ENCODE results near the gene CNGA4. TPM values are rescaled to one million over a fixed set of nuclear protein-coding genes. Genes with fewer than 3 reads are reported as not detected.
A peak's percentile ranks its signal among the peaks of the same experiment; 100 is the strongest.
"Not testable (repeated sequence)": the region's sequence is repeated elsewhere in the genome, so short reads cannot be mapped to it uniquely, and the experiment has no call there.

CNGA4 gene
- total RNA-seq, 1 donor from 2014 or later = 3.8 TPM

DNA sequence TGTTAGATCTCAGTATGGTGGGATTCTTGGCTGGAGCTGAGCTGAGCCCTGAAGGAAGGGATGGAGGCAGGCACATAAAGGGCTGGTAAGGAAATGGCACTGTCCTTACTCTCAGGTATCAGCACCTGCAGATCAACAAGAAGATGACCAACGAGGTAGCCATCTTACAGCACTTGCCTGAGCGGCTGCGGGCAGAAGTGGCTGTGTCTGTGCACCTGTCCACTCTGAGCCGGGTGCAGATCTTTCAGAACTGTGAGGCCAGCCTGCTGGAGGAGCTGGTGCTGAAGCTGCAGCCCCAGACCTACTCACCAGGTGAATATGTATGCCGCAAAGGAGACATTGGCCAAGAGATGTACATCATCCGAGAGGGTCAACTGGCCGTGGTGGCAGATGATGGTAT is 2.4 kb downstream of the CNGA4 start:
- Histone ChIP-seq H3K4me3 (no peak overlapping the region), H3K36me3 (no peaks in the 10 kb centered on the region), H3K27me3 (ENCODE audit: low read depth) (no peaks in the 10 kb centered on the region), H3K4me1 (no peaks in the 10 kb centered on the region), H3K27ac (no peak overlapping the region), H3K9me3 (no peaks in the 10 kb centered on the region)
- ATAC-seq (no peak), DNase-seq (no peak)
- intact Hi-C loops (cut with DNase I) = no loop called here
- TF ChIP-seq, protein P1, sequence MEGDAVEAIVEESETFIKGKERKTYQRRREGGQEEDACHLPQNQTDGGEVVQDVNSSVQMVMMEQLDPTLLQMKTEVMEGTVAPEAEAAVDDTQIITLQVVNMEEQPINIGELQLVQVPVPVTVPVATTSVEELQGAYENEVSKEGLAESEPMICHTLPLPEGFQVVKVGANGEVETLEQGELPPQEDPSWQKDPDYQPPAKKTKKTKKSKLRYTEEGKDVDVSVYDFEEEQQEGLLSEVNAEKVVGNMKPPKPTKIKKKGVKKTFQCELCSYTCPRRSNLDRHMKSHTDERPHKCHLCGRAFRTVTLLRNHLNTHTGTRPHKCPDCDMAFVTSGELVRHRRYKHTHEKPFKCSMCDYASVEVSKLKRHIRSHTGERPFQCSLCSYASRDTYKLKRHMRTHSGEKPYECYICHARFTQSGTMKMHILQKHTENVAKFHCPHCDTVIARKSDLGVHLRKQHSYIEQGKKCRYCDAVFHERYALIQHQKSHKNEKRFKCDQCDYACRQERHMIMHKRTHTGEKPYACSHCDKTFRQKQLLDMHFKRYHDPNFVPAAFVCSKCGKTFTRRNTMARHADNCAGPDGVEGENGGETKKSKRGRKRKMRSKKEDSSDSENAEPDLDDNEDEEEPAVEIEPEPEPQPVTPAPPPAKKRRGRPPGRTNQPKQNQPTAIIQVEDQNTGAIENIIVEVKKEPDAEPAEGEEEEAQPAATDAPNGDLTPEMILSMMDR (IDR thresholded peaks at IDR 0.05) = no peak

DNA sequence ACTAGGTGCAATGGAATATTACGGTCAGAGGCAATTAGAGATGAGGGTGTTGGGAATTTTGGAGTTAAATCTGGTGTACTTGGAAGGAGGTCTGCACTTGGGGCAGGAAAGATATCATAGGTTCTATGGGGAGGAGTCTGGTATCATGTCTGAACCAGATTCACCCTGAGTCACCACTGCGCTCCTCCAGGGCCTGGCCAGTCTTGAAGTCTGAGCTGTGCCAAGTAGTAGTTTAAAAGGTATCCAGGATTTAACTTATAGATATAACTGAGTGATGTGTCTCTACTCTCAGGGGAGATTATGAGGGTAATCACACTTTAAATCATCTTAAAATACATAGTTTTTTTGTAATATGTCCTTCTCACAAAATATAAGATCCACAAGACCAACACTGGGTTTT is 6.6 kb downstream of the CNGA4 start:
- no peak for DNase-seq
- H3K27ac ChIP-seq = no peak overlapping the region
- ATAC-seq = no peak
- H3K27me3 ChIP-seq (ENCODE audit: low read depth) = no peaks in the 10 kb centered on the region
- no peaks in the 10 kb centered on the region for H3K9me3 ChIP-seq
- no peaks in the 10 kb centered on the region for H3K36me3 ChIP-seq
- intact Hi-C loops (cut with DNase I) = no loop called here
- no peak overlapping the region for H3K4me3 ChIP-seq
- TF ChIP-seq, protein P1 (IDR thresholded peaks at IDR 0.05) = no peak
- no peaks in the 10 kb centered on the region for H3K4me1 ChIP-seq

DNA sequence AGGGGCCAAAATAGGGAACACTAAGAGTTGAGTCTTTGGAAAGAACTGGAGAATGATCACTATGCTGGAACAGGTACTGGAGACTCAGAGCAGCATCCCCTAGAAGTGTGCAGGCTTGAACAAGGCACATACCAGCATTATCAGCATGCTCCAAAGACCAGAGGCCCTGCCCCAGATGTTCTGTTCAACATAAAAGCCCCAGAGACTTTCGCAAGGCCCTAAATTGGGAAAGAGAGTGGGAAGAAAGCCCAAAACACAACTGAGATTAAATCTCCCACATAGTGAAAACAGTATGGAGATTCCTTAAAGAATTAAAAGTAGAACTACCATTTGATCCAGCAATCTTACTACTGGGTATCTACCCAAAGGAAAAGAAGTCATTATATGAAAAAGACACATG is 9.4 kb downstream of the CNGA4 start:
- H3K4me1 ChIP-seq = peaks cover 7% of the 10 kb centered on the region
- no peak for DNase-seq
- intact Hi-C loops (cut with DNase I) = no loop called here
- H3K4me3 ChIP-seq = no peak overlapping the region
- H3K9me3 ChIP-seq = no peaks in the 10 kb centered on the region
- TF ChIP-seq, protein P1 (IDR thresholded peaks at IDR 0.05) = no peak
- ATAC-seq = no peak
- no peaks in the 10 kb centered on the region for H3K36me3 ChIP-seq
- no peak overlapping the region for H3K27ac ChIP-seq
- no peaks in the 10 kb centered on the region for H3K27me3 ChIP-seq (ENCODE audit: low read depth)

DNA sequence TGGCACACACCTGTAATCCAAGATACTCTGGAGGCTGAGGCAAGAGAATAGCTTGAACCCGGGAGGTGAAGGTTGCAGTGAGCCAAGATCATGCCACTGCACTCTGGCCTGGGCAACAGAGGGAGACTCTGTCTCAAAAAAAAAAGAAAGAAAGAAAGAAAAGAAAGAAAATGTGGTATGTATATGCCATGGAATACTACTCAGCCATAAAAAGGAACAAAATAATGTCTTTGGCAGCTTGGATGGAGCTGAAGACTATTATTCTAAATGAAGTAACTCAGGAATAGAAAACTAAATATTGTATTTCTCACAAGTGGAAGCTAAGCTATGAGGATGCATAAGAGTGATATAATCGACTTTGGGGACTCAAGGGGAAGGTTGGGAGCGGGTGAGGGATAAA is 10.0 kb downstream of the CNGA4 start:
- H3K36me3 ChIP-seq; intact Hi-C loops (cut with DNase I); ATAC-seq; H3K4me1 ChIP-seq; H3K27me3 ChIP-seq (ENCODE audit: low read depth); H3K9me3 ChIP-seq; H3K4me3 ChIP-seq; H3K27ac ChIP-seq; DNase-seq: not testable (repeated sequence)

DNA sequence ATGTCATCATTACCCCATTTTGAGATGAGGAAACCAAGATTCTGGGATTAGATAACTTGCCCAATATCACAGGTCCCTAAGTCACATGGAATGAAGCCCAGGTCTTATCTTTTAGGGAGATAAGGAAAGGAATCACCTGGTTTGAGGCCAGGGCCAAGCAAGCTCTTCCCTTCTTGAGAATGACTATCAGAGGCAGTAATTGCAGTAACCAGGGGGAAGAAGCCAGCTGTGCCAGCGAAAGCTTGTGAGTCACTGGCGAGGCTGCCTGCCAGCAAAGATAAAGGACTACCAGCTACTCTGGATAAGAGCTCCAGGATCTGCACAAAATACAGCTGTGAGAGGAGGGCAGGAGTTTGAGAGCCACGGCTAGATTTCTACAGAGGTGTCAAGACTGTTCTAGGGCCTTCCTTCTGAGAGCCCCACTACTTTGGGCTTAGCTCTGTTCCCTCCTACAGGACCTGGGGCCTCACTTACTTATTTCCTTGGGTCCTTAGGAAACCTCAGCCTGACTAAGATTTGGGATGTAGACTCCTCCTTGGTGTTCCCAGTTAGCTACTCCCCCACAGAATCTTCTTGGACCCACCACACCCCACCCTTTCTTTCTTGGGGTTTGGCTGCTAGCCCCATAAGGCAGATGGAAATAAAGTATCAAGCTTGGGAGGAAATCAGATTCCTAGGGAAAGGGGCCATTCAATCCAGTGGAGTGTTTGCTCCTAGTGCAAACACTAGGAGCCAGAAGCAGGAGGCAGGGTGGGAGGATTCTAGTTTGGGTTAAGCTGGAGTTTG is 11.1 kb downstream of the CNGA4 start:
- H3K4me1 ChIP-seq = peaks cover 7% of the 10 kb centered on the region
- H3K4me3 ChIP-seq = no peak overlapping the region
- ATAC-seq = peak; percentile 35 to 41
- H3K27me3 ChIP-seq (ENCODE audit: low read depth) = no peaks in the 10 kb centered on the region
- H3K36me3 ChIP-seq = no peaks in the 10 kb centered on the region
- intact Hi-C loops (cut with DNase I) = no loop called here
- TF ChIP-seq, protein P1 (IDR thresholded peaks at IDR 0.05) = no peak
- H3K27ac ChIP-seq = no peak overlapping the region
- H3K9me3 ChIP-seq = no peaks in the 10 kb centered on the region
- no peak for DNase-seq

DNA sequence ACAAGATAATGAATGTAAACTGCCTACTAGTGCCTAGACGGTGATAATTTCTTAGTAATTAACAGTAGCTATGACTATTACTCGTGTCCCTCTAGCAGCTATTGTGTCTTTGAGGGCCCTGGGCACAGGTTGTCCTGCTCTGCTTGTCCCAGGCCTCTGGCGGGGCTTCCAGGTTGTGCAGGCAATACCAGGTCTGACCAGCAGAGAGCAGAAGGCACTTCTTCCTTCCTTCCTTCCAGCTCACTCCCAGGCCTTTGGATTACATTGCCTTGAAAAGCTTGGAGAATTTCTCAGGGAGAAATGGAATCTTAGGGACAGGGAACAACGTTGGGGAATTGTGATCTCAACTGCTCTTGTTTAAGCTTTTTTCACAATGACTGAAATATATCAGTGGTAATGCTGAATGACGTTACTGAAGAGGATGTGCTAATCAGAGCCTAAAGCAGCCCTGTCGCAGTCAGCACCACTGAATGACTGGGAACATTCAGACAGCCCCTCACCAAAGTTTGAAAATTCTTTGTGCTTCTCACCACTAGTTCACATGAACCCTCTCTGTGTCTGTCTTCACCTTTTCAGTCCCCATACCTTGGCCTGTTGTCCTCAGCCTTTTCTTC is 12.3 kb downstream of the CNGA4 start:
- intact Hi-C loops (cut with DNase I) = no loop called here
- Histone ChIP-seq H3K27ac (no peak overlapping the region), H3K4me3 (no peak overlapping the region), H3K36me3 (no peaks in the 10 kb centered on the region), H3K27me3 (ENCODE audit: low read depth) (peaks cover 6% of the 10 kb centered on the region), H3K9me3 (no peaks in the 10 kb centered on the region), H3K4me1 (peaks cover 7% of the 10 kb centered on the region)
- DNase-seq (peak; percentile 80), ATAC-seq (peak; percentile 94 to 97)
- TF ChIP-seq, protein P1 (IDR thresholded peaks at IDR 0.05) = peak; percentile 90
